HG03095 (cell line): Measurements from ENCODE around the gene SKIDA1.

ENCODE experiments used
- ATAC-seq: cut with Tn5 transposase; IDR thresholded peaks from one replicate; pipeline ENCODE4 v1.9.1; 2021; ENCODE audit warnings: moderate library complexity; ENCODE audit not compliant: unreplicated experiment

Gene SKIDA1

DNA sequence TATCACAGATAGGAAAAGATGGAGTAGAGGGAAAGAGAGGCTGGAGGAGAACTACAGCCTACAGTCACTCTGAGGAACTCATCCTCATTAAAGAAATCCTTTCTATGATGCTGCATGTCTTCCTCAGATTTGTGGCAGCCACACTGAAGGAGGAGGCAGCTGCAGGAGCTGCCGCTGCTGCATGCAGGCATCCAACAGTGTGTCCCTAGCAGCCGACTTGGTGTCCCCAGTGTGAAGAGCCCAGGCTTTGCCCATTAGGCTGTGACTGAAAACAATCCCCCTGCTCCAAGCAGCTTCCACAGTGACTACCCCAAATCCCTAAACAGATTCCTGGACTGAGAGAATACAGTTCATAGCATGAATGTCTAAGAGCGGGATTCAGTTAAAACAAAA lies 23.1 kb downstream of the SKIDA1 start:
- no peak for ATAC-seq

DNA sequence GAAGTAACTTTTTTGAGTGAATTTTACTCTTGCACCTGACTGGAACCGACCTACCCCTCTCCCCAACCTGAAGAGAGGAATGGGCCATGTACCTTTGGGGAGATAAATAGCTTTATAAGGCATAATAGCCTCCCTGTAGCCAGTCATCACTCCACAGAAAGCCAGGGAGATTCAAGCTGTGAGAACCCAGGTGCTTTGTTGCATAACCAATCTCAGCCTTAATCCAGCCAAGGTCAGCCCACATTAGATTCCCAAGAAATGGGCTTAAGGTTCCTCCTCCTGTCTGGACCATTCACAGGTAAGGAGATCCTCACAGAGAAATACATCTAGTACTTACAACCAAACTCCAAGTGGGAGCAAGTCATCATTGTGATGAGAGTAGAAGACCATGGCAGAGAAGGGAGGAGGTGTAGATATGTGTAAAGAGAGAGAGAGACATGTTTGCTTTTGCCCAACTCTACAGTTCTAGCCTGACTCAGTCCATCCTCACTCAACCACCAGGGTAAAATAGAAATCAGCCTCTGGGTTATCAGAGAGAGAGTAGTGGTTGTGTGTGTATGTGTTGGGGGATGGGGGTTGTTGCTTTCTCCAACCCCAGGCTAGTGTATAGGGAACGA lies 23.6 kb downstream of the SKIDA1 start:
- no peak for ATAC-seq

- ATAC-seq = no peak
Measured at GRCh38 chr10:21501091-21501490, 24.4 kb downstream of the SKIDA1 start.

- ATAC-seq = no peak
Measured at GRCh38 chr10:21500578-21500910, 24.9 kb downstream of the SKIDA1 start.

- ATAC-seq = no peak
Measured at GRCh38 chr10:21499701-21500577, 25.5 kb downstream of the SKIDA1 start.

GRCh38 chr10:21498986-21499385 lies 26.5 kb downstream of the SKIDA1 start:
- no peak for ATAC-seq

DNA sequence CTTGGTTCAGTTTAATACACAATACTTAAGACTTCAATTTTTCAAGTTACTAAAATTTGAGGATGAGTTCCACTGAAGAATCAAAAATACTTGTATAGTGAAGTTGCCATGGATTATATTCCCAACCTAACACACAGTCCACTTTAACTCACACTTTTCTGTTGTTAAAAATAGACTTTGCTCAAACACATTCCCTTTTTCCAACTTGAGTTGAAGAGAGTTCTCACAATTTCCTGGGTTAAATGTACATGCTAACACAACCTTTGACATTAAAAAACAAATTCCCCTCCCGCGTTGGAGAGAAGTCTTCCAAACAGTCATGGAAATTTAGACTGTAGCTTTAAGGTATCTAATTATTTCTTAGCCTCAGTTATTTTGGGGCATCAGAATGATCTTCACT lies 27.1 kb downstream of the SKIDA1 start:
- ATAC-seq = no peak

DNA sequence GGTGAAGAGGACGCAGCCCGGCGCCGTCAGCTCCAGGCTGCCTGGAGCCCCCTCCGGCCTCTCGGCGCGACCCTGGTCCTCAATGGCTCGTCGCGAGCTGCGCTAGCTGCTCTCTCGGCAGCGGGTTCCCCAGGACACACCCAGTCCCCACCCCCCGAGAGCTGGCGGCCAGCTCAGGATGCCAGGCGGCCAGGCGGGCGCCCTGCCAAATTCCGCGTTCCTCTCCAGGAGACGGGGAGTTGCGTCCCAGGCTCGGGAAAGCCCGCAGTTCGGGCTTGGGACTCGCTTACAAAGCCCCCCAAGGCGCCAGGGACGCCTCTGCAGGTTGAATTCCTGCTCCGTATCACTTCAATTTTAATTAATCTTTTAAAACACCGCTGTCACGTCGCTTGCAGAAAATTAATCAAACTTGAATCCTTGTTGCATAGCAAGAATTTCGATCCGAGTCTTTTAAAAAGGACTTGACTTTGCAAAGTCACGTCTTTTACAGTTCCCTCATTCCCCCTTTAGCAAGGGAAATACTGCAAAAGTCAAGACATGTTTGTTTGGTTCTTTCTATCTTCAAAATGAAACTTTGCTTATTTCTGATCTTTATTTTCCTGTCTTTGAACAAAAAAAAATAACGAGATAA lies 28.2 kb downstream of the SKIDA1 start:
- ATAC-seq = no peak

GRCh38 chr10:21496343-21497176 lies 28.9 kb downstream of the SKIDA1 start:
- peak; percentile 43 for ATAC-seq

DNA sequence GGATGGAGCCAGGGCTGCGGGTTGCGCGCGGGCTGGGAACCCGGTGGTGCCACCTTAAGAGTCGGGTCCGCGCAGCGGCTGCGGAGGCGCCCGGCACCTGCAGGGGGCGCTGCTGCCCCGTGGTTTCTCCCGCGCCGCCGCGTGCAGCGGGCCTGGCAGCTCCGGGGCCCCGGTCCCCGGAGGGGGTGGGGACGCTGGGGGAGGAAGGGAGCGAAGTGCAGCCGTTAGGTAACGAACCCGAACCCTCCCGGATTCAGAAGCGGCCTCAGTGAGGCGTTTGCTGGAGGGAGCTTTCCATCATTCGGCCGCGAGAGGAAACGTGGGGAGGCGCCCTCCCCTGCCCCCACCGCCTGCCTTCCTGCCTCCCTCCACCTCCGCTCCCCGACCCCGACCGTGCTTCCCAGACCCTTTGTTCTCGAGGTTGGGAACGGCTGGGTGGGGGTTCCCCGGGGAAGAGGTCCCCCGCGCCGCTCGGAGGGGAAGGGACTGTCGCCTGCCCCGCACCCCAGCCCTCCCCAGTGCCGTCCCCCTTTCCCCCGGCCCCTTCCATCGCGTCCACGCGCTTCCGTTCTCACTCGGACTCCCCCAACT lies 29.6 kb downstream of the SKIDA1 start:
- peak; percentile 76 for ATAC-seq

- ATAC-seq = no peak
Measured at GRCh38 chr10:21495002-21495751, 30.3 kb downstream of the SKIDA1 start.

- no peak for ATAC-seq
Measured at GRCh38 chr10:21494191-21495001, 31.1 kb downstream of the SKIDA1 start.

DNA sequence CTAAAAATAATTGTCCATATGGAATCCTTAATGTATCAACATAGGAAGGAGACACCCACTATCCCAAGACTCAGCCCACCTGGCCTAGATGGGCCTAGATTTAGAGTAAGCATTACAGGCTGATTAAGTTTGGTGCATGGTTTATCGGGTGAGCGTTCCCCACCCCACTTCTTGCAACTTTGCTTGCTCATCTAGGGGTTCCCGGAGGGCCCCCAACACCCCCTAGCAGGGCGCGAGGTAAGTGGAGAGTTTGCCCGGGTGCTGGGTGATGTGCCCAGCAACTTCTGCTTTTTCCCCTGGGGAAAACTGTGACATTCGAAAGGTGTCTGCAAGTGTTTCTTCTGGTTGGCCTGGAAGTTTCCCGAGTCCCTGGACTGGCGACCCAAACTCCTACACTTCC lies 31.7 kb downstream of the SKIDA1 start:
- no peak for ATAC-seq

- no peak for ATAC-seq
Measured at GRCh38 chr10:21492421-21492820, 33.1 kb downstream of the SKIDA1 start.

GRCh38 chr10:21490711-21491105 lies 34.8 kb downstream of the SKIDA1 start:
- no peak for ATAC-seq

DNA sequence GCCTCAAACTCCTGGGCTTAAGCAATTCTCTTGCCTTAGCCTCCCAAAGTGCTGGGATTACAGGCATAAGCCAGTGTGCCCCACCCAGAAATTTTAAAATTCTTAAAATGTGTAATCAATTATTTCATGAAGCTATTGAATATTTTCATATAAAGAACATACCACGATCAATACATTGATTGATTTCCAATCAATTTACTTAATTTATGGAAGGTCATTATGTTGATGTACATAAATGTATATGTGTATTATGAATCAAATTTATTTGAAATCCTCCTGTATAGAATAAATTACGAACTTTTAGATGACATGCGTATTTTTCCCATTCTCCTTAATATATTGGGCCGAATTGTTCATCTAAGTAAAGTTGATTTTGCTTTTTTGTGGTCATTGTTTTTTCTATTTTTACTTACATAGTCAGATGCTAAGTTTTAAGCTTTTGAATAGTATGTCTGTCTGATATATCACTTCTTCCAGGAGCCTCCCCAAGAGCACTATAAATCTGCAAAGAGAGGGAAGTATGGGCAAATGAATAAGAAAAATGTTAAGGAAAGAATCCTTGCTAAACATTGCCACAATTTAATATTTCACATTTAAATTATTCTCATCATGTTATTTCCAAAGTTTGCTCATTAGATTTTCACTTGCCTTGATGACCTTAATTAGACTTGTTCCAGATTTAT lies 35.3 kb downstream of the SKIDA1 start:
- no peak for ATAC-seq

- no peak for ATAC-seq
Measured at GRCh38 chr10:21488957-21489446, 36.5 kb downstream of the SKIDA1 start.

DNA sequence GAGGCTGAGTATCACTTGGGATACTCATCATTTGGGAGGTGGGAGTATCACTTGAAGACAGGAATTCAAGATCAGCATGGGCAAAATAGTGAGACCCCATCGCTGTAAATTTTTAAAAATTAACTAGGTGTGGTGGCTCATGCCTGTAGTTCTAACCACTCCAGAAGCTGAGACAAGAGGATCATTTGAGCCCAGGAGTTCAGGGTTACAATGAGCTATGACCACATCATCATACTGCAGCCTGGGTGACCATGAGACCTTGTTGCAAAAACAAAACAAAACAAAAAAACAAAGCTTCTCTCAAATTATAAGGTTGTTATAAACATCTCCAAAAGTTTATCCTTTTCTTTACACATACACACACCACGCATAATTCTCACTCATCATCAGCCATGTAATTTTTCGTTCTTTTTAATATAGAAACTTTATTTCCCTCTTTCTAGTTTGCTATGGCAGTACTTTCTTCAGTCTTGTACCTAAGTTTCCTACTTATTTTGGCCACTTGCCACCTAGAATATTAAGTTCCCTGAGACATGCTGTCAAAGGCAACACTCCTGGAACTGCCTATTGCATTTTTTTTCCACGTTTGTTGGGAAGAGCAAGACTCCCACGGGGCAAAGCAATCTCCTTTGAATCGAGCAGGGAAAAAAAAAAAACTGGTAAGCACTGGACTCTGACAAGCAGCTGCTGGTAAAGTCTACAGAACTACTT lies 37.1 kb downstream of the SKIDA1 start:
- ATAC-seq = no peak
